Measurements from ENCODE around the gene LORICRIN.

LORICRIN gene

DNA sequence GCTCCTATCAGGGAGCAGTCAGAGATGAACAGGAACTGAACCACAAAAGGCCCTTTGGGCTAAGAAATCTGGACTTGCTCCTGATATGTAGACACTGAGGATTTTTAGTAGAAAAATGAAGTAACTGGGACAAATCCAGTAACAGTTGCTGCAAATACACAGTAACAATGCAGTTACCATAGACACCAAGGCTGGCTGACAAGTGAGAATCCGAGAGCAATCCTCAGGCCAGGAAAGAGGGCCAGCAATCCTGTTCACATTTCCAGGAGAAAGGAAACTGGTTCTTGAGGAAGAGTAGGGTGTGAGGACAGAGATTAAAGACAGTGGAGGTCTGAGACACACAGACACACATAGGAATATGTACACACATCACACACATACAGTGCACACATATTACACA lies 9.3 kb upstream of the LORICRIN start:
- DNase-seq (ENCODE audit: low spot score): no peak

DNA sequence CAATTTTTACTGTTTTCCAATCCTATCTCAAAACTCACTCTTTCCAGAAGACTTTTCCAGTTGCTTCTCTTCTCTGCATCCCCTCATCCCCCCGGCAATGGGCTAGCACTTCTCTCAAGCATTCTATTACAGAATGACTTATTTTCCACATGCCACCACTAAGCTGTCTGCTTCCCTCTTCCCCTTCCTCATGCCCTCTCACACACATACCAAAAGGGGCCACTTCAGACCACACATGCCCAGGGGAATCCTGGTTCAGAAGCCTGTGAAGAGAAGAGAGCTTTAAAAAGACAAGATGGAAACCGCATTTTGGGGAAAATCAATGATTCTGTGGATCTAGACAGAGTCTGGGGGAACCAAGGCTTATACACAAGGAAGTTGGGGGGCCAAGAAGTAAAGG lies 8.4 kb upstream of the LORICRIN start:
- DNase-seq (ENCODE audit: low spot score): no peak

DNA sequence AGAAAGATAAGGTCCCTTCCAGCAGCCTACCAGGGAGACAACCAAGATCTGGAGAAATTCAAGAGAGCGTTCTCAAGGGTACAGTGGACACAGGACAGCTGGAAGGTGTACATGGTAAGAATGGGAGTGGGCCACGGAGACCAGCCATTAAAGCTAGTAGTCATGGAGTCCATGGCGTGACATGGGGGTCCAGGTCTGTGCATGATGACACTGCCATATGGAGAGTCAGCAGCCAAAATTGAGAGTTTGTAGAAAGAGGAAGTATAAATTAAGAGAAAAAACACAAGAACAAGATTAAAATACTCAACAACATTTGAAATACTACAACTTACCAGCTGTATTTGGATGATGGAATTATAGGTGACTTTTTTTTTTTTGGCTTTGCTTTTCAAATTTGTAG lies 7.9 kb upstream of the LORICRIN start:
- no peak for DNase-seq (ENCODE audit: low spot score)

DNA sequence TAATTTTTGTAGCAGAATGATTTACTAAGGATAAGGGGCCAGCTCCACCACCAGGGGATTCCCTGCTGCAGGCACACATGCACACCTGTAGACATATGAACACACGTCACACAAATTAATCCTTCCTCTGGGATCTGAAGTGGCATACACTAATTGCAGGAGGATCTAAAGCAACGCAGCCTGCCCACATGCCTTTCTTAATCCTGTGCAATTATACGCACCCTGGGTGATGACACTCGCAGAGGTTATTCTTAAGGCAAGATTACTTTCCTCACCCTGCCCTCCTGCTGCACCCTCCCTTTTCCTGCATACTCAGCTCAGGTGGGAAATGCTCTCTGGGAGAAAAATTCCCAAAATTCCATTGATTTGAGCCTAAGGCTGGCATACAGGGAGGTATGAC lies 7.5 kb upstream of the LORICRIN start:
- DNase-seq (ENCODE audit: low spot score): no peak

DNA sequence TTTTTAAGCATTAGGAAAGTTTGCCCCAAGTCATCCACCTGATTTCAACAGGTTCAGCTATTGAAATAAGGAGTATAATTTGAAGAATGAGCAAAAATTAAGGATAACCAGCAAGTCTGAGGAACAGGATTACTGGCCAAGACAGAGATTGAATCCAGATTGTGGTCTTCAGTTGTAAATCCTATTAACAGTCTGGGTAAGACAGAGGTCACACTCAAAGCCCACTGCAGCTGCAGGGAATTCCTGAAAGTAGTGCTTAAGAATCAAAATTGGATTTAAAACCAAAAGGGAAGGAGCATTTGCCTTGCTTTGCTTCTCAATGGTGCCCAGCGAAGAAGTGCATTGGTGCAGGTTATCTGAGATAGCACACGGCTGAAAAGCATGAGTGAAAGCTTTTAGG lies 6.4 kb upstream of the LORICRIN start:
- no peak for DNase-seq (ENCODE audit: low spot score)

DNA sequence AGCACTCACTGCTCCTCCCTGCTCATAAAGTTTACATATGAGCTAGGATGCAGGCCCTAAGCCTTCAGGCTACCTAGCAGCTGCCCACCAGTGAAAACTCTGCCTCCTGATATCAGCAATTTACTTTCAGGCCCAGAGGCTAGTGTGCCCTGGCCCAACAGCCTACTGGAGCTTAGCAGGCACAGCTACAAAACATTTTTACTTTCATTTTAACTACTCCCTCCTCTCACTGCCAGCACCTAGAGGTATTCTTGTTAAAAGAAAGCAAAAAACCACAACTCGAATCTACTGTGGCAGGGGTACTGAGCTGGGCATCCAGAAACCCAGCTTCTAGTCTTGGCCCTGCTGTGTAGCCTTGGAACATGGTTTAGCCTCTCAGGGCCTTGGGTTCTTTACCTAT lies 5.8 kb upstream of the LORICRIN start:
- DNase-seq (ENCODE audit: low spot score): no peak

DNA sequence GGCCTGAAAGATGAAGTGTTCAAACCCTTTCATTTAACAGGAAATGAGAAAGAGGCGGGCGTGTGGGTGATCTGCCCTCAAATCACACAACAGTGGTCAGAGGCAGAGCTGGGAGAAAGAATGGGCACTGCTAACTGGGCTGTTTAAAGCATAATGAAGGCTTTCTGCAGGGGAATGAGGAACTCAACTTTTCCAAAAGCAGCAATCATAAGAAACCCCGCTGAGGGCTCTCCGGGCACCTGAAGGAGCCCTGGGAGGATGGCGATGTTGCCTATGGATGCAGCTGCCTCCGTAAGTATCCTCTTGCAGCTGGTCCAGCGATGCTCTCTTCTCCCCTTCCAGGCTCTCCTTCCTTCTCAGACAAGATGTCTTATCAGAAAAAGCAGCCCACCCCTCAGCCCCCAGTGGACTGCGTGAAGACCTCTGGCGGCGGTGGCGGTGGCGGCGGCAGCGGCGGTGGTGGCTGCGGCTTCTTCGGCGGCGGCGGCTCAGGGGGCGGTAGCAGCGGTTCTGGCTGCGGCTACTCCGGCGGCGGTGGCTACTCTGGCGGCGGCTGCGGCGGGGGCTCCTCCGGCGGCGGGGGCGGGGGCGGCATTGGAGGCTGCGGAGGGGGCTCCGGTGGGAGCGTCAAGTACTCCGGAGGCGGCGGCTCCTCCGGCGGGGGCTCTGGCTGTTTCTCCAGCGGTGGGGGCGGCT lies 1.2 kb downstream of the LORICRIN start:
- DNase-seq (ENCODE audit: low spot score): peak; percentile 56

DNA sequence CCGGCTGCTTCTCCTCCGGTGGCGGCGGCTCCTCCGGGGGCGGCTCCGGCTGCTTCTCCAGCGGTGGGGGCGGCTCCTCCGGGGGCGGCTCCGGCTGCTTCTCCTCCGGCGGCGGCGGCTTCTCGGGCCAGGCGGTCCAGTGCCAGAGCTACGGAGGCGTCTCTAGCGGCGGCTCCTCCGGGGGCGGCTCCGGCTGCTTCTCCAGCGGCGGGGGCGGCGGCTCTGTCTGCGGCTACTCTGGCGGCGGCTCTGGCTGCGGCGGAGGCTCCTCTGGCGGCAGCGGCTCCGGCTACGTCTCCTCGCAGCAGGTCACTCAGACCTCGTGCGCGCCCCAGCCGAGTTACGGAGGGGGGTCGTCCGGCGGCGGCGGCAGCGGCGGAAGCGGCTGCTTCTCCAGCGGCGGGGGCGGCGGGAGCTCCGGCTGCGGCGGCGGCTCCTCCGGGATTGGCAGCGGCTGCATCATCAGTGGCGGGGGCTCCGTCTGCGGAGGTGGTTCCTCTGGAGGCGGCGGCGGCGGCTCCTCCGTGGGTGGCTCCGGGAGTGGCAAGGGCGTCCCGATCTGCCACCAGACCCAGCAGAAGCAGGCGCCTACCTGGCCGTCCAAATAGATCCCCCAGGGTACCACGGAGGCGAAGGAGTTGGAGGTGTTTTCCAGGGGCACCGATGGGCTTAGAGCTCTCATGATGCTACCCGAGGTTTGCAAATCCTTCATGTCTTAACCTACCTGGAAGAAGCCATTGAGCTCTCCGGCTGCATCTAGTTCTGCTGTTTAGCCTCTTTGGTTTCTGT lies 2.0 kb downstream of the LORICRIN start:
- DNase-seq (ENCODE audit: low spot score): peak; percentile 69

DNA sequence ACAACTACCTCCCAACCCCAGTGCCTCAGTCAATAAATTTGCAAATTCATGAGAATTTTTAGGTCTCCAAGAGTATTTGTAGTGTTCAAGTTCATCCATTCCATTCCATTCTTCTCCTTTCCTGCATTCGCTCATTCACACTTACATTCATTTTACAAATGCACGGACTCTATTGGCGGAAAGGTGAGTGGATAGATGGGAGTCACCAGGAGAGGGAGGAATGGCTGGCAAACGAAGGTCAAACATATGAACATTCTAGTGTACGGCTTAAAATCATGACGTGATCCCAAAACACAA lies 2.5 kb downstream of the LORICRIN start:
- DNase-seq (ENCODE audit: low spot score): no peak

DNA sequence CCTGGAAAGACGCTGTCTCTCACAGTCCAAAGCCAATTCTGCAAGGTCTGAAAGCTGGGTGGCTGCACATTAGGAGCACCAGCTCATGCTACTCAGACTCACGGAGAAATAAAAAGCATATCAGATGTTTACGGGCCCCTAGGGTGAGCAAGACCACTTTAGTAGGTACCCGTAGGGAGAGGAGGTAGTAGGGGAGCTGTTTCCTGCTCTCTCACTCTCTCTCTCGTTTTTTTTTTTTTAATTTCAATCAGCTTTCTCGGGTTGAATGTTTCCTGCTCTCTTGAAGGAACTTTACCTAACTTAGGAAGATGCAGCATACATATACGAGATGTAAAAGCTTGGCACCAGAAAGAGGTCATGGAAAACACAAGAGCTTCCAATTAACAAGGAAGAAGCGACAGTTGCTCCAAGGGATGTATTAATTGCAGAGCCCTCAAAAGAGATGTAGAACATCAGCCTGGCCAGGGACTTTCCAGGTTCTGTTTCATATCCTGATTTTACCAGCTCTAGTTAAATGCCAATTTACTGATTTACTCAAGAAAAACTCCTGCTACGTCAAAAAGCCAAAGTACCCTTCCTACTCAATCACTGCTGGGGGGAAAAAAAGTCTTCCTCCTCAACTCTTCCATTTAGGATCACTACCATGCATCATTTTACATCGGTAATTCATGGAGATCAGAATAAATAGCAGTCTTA lies 3.1 kb downstream of the LORICRIN start:
- no peak for DNase-seq (ENCODE audit: low spot score)

DNA sequence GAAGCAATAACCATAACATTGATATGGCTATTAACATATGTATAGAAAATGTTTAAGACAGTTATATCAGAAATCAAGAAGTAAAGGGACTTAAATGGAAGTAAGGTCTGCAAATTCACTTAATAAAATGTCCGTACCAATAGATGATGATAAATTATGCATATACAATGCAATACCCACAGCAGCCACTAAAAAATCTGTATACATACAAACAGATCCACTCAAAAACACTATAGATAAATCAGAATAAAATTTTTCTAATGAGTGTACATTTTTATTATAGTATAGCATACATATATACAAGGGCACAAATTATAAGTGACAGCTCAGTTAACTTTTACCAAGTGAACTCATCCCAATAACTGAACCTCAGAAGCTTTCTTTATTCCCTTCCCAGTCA lies 6.0 kb downstream of the LORICRIN start:
- no peak for DNase-seq (ENCODE audit: low spot score)

DNA sequence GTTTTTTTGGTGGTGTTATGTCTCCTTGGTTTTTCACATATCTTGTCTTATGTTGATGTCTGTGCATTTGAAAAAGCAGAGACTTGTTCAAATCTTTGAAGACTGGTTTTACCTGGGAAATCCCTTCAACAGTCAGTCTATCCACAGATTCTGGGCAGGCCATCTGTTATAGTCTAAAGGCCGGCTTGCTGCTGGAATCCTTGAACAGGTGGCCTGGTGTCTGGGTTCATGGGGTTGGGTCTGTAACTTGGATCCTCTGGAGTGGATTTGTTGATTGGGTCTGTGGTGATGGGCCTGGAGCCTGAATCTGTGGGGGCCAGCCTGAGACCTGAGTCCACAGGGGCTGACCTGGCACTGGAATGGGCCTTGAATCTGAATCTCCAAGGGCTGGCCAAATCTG lies 12.2 kb downstream of the LORICRIN start:
- no peak for DNase-seq (ENCODE audit: low spot score)

DNA sequence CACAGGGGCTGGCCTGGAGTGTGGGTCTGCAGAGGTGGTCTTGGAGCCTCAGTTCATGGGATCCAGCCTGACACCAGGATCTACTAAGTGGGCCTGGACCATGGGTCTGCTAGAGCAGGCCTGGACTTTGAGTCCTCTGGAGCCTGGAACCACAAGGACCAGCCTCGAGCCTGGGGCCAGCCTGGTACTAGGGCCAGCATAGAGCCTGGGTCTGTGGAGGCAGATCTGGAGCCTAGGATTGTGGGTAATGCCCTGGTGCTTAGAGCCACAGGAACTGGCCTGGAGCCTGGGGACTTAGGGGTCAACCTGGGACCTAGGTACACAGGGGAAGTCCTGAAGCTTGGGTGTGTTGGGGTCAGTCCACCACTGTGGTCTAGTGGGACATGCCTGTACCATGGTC lies 12.7 kb downstream of the LORICRIN start:
- DNase-seq (ENCODE audit: low spot score): no peak

DNA sequence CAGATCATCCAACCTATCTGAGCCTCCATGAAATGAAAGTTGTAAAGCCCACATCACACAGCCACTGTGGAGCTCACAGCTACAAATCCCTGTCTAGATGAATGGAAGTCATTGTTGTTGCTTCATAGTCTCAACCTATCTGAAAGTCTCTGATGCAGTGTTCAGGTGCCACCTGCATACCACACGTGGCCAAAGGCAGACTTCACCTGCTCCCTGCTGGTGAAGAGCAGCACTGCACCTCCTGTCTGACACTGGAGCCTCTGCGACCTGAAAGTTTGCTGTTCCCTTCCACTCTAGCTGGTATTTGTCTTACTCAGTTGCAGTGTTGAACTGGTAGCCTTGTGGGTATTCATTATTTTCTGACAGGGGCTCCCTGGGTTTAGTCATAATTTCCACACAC lies 18.4 kb downstream of the LORICRIN start:
- peak; percentile 76 for DNase-seq (ENCODE audit: low spot score)

DNA sequence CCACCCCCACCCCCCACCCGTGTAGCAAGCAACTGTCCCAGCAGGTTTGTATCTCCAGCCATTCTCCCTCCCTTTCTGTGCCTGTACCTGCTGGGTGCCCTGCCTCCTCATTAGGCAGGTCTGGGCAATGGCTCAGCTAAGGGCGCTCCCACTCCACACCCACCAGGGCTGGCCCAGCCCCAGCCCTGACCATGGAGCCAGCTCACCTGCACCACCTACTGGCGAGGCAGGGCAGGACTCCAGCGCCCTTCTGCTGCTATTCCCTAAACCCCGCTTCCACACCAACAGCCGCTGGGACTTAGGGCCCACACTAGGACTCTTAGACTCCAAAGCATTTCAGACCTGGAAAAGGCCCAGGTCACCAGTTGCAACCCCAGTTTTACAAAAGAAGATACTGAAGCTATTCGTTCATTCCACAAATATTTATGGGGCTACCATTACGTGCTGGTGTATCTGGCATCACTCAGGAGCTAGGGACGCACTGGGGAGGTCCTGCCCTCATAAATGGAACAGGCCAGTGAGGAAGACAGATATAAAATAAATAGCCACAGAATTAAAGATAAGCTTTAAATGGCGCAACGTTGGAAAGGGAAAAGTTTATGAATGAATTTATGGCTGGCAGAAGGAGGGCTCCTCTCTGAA lies 29.3 kb downstream of the LORICRIN start:
- DNase-seq (ENCODE audit: low spot score): peak; percentile 84

DNA sequence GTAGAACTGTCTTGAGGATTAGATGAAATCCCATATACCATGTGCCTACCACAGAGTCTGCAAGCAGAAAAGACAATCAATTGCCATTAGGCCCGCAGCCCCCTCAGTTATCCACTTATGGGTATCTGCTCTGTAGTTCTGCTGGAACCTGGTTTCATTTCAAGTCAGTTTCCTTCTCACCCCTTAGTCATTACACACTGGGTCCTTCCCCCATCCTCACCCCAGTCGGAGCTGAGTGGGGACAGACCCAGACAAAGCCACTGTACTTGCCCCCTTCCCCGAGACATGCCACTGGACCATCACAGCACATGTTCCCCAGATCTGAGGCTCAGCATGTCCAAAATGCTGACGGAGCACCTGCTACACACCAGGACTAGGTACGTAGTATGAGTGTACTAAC lies 32.0 kb downstream of the LORICRIN start:
- no peak for DNase-seq (ENCODE audit: low spot score)

DNA sequence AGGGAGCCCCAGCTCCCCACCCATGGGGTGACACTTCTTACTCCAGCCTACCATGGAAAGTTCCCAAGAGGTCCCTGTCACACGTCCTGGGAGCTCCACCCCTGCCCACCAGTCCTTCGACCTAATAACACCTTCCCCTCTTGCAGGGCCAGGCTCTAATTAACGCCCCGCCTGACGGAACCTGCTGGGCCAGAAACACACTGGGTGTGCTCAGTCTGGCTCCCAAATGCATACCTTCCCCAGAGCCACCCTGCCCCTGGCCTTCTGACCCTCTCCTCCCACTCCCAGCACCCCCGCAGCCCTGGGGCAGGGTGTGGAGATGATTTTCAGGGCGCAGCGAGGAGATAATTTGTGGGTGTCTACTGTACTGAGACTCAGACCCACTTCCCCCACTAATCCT lies 32.7 kb downstream of the LORICRIN start:
- DNase-seq (ENCODE audit: low spot score): no peak

DNA sequence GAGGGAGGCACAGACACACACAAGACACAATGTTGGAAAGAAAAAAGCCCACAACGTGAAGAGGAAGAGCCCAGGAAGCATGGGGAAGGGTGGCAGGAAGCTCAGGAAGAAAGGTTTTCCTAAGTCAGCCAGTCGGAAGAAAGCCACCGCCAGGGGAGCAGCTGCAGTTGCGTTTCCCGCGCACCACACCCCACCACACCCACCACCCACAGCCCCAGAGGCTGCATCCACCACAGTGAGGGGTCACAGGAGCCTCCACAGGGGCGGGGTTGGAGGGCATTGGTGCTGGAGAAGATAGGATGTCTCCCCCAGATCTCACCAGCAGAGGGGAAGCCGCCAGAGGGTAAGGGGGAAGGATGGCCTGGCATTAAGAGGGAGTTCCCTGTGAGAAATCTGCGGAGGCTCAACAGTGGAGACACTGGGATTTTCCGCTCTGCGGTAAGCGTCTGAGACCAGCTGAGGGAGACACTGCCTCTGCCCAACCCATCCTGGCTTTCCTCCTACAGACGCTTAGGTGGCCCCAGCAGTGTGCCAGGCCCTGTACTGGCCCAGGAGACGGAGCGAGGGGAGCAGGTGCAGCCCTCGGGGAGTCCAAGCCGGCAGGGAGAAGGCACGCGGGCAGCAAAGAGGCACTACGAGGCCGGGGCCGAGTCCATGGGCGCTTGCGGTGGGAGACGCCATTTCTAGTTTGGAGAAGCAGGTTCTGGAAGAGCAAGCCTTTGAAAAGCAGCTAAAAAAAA lies 33.4 kb downstream of the LORICRIN start:
- peak; percentile 51 for DNase-seq (ENCODE audit: low spot score)

DNA sequence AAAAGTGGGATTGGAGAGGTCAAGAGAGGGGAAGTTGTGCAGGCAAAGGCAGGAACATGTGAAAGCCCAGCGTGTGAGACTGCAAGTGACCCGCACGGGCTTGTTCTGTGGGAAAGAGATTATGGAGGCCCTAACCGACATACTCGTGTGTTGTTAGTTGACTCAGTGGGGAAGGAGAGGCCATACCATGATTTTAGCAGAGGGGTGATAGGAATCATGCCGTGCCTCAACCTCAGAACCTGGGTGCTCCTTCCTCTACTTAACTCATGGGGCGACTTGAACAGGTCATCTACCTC lies 33.9 kb downstream of the LORICRIN start:
- no peak for DNase-seq (ENCODE audit: low spot score)

DNA sequence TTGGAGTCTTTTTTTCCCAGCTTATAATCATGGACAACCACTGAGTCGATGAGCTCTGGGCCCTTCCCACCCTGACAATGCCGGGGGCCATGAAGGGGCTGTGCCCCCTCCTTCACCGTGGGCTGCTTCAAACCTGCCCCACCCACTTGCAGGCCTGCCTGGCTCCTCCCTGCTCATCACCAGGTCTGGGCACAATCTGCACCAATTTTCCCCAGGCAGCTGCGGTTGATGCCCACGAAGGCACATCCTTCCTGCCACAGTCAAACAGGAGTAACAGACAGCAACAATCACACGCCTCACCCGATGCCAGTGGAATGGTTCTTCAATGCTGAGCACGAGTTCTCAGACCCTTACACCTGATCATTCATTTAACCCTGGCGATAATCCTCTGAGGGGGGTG lies 34.4 kb downstream of the LORICRIN start:
- DNase-seq (ENCODE audit: low spot score): no peak

DNA sequence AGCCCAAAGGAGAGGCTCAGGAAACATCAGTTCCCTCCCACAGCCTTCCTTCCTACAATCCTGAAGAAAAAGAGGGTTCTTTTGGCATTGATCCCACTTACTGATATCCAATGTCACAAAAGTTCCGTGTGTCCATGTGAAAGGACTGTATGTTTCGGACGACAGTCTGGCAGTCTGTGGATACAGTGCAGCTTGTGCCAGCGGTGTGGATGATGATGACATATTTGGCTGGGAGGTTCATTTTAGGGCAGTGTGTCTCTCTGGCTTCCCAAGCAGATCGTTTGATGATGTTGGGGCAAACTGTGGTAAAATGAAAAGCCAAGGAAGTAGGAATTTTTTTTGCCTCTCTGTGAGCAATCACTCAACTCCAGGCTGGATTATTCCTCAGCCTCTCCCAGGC lies 42.8 kb downstream of the LORICRIN start:
- no peak for DNase-seq (ENCODE audit: low spot score)

DNA sequence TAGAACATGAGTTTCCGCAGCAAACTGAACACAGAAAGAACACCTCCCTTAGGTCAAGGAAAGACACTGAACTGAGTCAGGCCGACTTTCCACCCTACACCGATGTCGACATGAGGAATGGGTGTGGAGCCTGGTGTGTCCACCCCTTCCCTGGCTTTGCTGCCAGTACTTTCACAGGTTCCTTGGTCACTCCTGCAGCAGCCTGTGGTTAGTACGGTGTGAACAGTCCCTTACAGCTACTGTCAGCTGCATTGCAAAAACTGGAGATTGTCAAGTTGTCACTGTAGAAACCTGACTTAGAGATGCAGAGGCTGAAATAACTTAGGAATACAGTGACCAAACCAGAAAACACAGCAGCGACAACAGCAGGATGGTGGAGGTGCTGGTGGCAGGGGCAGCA lies 46.2 kb downstream of the LORICRIN start:
- DNase-seq (ENCODE audit: low spot score): no peak
